ENCODE data around the gene RABGAP1L.
"Not testable (repeated sequence)": the region's sequence is repeated elsewhere in the genome, so short reads cannot be mapped to it uniquely, and the experiment has no call there.

GRCh38 chr1:174409801-174410200 lies 250.5 kb downstream of the RABGAP1L start:
- TF ChIP-seq CTCF, EZH2phosphoT487, EZH2 (IDR thresholded peaks at IDR 0.05): not testable (repeated sequence)
